Neutrophil (primary cell): ENCODE measurements around the gene STAT1.

ENCODE experiments used
- H3K27ac ChIP-seq: fragments of 200-600 bp; sonication (generic); 2 replicates; pipeline ENCODE4 v1.5.1; 2016; ENCODE audit warnings: mild to moderate bottlenecking, moderate library complexity
- H3K27me3 ChIP-seq: fragments of 200-600 bp; sonication (generic); 2 replicates; pipeline ENCODE4 v1.6.0; 2016; ENCODE audit warnings: mild to moderate bottlenecking
- H3K36me3 ChIP-seq: fragments of 200-600 bp; sonication (generic); 2 replicates; pipeline ENCODE4 v1.5.1; 2017
- H3K4me1 ChIP-seq, 2 experiments: fragments of 200-600 bp in 1 of 2; sonication (generic) in 1 of 2; 1 replicate in 1 of 2; 2 replicates in 1 of 2; pipeline versions ENCODE4 v1.5.1 to v1.6.1; 2013 to 2016; ENCODE audit warnings: low read depth in 1 of 2, low read length in 1 of 2, mild to moderate bottlenecking in 1 of 2, moderate library complexity in 1 of 2; ENCODE audit not compliant: control insufficient read depth in 1 of 2, insufficient read depth in 1 of 2
- H3K4me3 ChIP-seq, 2 experiments: fragments of 200-600 bp in 1 of 2; sonication (generic) in 1 of 2; 1 replicate in 1 of 2; 2 replicates in 1 of 2; pipeline ENCODE4 v1.5.1; 2013 to 2016; ENCODE audit warnings: low read depth in 1 of 2, low read length in 1 of 2, mild to moderate bottlenecking in 1 of 2, moderate library complexity in 1 of 2
- H3K9me3 ChIP-seq: fragments of 200-600 bp; sonication (generic); 2 replicates; pipeline ENCODE4 v1.5.1; 2016
- TF ChIP-seq, protein P1 (sequence below): fragments of 200-600 bp; sonication (generic); IDR thresholded peaks from 2 replicates; pipeline ENCODE4 v1.5.1; 2016; ENCODE audit warnings: antibody characterized with exemption

Gene STAT1

GRCh38 chr2:191006997-191007783 lies 6.8 kb downstream of the STAT1 start:
- Histone ChIP-seq H3K27me3 (no peaks in the 10 kb centered on the region), H3K4me3 (no peak overlapping the region), H3K27ac (no peak overlapping the region), H3K9me3 (no peaks in the 10 kb centered on the region), H3K4me1 (peaks cover 11 to 22% of the 10 kb centered on the region in 2 experiments), H3K36me3 (peaks cover 99% of the 10 kb centered on the region)
- TF ChIP-seq, protein P1, sequence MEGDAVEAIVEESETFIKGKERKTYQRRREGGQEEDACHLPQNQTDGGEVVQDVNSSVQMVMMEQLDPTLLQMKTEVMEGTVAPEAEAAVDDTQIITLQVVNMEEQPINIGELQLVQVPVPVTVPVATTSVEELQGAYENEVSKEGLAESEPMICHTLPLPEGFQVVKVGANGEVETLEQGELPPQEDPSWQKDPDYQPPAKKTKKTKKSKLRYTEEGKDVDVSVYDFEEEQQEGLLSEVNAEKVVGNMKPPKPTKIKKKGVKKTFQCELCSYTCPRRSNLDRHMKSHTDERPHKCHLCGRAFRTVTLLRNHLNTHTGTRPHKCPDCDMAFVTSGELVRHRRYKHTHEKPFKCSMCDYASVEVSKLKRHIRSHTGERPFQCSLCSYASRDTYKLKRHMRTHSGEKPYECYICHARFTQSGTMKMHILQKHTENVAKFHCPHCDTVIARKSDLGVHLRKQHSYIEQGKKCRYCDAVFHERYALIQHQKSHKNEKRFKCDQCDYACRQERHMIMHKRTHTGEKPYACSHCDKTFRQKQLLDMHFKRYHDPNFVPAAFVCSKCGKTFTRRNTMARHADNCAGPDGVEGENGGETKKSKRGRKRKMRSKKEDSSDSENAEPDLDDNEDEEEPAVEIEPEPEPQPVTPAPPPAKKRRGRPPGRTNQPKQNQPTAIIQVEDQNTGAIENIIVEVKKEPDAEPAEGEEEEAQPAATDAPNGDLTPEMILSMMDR = no peak

- Histone ChIP-seq H3K9me3 (no peaks in the 10 kb centered on the region), H3K27ac (no peak overlapping the region), H3K27me3 (no peaks in the 10 kb centered on the region), H3K4me1 (peaks cover 2 to 13% of the 10 kb centered on the region in 2 experiments), H3K4me3 (no peak overlapping the region), H3K36me3 (peaks cover 99% of the 10 kb centered on the region)
- TF ChIP-seq, protein P1 = no peak
Measured at GRCh38 chr2:191006297-191006696, 7.7 kb downstream of the STAT1 start.

- Histone ChIP-seq H3K36me3 (peaks cover 100% of the 10 kb centered on the region), H3K27ac (no peak overlapping the region), H3K27me3 (no peaks in the 10 kb centered on the region), H3K9me3 (no peaks in the 10 kb centered on the region), H3K4me1 (peaks cover 0 to 3% of the 10 kb centered on the region in 2 experiments), H3K4me3 (no peak overlapping the region)
- TF ChIP-seq, protein P1 = no peak
Measured at GRCh38 chr2:191003405-191004309, 10.3 kb downstream of the STAT1 start.

DNA sequence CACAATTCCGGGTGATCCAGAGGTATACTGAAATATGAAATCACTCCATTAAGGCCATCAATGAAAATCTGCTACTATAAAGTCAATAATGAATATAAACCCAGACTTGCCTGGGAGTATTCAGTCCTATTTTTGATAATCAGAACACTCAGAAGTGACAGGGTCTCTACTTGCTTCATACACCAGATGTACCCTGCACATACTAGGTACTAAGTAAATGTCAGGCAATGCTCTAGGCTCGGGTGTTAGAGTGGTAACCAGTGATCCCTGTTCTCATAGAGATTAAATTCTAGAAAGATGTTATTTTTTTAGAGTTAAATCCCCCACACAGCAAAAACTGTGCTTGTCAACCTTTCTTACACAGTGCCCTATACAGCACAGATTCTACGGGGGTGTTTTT lies 12.3 kb downstream of the STAT1 start:
- TF ChIP-seq, protein P1 = no peak
- peaks cover 100% of the 10 kb centered on the region for H3K36me3 ChIP-seq
- peaks cover 0 to 6% of the 10 kb centered on the region in 2 experiments for H3K4me1 ChIP-seq
- no peak overlapping the region for H3K4me3 ChIP-seq
- H3K27ac ChIP-seq = no peak overlapping the region
- H3K9me3 ChIP-seq = no peaks in the 10 kb centered on the region
- H3K27me3 ChIP-seq = no peaks in the 10 kb centered on the region

- Histone ChIP-seq H3K9me3 (no peaks in the 10 kb centered on the region), H3K4me1 (peaks cover 0 to 6% of the 10 kb centered on the region in 2 experiments), H3K27ac (no peak overlapping the region), H3K4me3 (no peak overlapping the region), H3K36me3 (peaks cover 100% of the 10 kb centered on the region), H3K27me3 (no peaks in the 10 kb centered on the region)
- TF ChIP-seq, protein P1 = no peak
Measured at GRCh38 chr2:191001032-191001431, 12.9 kb downstream of the STAT1 start.
